ENCODE data around the gene RGP1. TPM values are rescaled to one million over a fixed set of nuclear protein-coding genes. Genes with fewer than 3 reads are reported as not detected.

RGP1 gene
- total and polyA plus RNA-seq, 9 of the 15 experiments (the other 6 are each of a cell fraction or from before 2014, with no cell fraction given): 0.42 to 13.8 (median 6.7) TPM

DNA sequence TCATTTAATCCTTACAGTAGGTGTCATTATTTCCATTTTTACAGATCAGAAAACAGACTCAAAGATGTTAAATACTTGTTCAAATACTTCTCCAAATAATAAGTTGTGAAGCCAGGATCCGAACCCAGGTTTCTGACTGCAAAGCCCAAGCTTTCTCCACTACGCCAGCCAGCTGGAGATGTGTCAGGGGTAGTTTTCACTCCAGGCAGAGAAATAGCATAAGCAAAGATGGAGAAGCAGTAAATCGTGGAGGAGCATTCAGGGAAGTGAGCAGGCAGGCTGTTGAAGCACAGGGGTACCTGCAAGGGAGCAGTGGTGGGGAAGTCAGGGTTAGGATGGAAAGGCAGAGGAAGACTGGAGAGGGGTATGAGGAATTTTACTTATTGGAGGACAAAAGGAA lies 20.0 kb upstream of the RGP1 start:
- TF ChIP-seq, protein P1, sequence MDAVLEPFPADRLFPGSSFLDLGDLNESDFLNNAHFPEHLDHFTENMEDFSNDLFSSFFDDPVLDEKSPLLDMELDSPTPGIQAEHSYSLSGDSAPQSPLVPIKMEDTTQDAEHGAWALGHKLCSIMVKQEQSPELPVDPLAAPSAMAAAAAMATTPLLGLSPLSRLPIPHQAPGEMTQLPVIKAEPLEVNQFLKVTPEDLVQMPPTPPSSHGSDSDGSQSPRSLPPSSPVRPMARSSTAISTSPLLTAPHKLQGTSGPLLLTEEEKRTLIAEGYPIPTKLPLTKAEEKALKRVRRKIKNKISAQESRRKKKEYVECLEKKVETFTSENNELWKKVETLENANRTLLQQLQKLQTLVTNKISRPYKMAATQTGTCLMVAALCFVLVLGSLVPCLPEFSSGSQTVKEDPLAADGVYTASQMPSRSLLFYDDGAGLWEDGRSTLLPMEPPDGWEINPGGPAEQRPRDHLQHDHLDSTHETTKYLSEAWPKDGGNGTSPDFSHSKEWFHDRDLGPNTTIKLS (IDR thresholded peaks at IDR 0.05; ENCODE audit: borderline replicate concordance, low read depth): no peak
- peak; percentile 59 for TF ChIP-seq TBP (optimal IDR thresholded peaks at IDR 0.05; ENCODE audit: low read depth, low read length)

More for the DNA sequence above, 20.0 kb upstream of the RGP1 start:
- ATAC-seq (no peak), FAIRE-seq (no peak), DNase-seq (ENCODE audit: extremely low read depth in 1 of 4, low spot score in 3 of 4) (no peak)
- CTCF ChIA-PET (ENCODE audit: low intra/inter-chr PET ratio): no interaction called here
- H4K20me1 ChIP-seq (replicated peaks; ENCODE audit: control insufficient read depth, insufficient read depth, low read length): peaks cover 11% of the 10 kb centered on the region; the same call in 1 of the 2 replicates
- no TSS peak for BruUV-seq (replicated peaks)
- in situ Hi-C loops (cut with MboI): no loop called here
- H3K9ac ChIP-seq (ENCODE audit: insufficient read depth in 1 of 2, low read depth in 2 of 2, low read length in 2 of 2): peak overlapping the region; percentile 85 to 87; a peak in 3 of 4 replicates
- H3K27me3 ChIP-seq (ENCODE audit: control insufficient read depth in 2 of 2, insufficient read depth in 2 of 2, low read length in 2 of 2): no peaks in the 10 kb centered on the region
- H3K79me2 ChIP-seq (ENCODE audit: control insufficient read depth, insufficient read depth, low read length): peaks cover 82% of the 10 kb centered on the region
- peak overlapping the region; percentile 94 for H3K4me2 ChIP-seq (ENCODE audit: insufficient read depth, low read length)
- peak overlapping the region; percentile 97 for H3K27ac ChIP-seq (ENCODE audit: extremely low read depth, low read depth, low read length)
- peaks cover 47% of the 10 kb centered on the region for H3K36me3 ChIP-seq (ENCODE audit: control insufficient read depth, insufficient read depth, low read length)
- peaks cover 8% of the 10 kb centered on the region for H3K9me1 ChIP-seq (ENCODE audit: control insufficient read depth, insufficient read depth, low read length)
- intact Hi-C loops (cut with micrococcal nuclease): loop anchor here (2.0 kb wide), 1 partner anchor 32 kb away; no protein-coding TSS in a partner anchor
- H2AFZ ChIP-seq (ENCODE audit: low read depth, low read length): no peak overlapping the region
- peak overlapping the region; percentile 85 for H3K4me3 ChIP-seq
- WGBS (ENCODE audit: insufficient coverage, low coverage, missing lambda C conversion rate): 23% methylated on average over 3 of the region's 3 CpGs
- no peaks in the 10 kb centered on the region for H3K9me3 ChIP-seq (replicated peaks; ENCODE audit: control insufficient read depth, insufficient read depth, low read depth, low read length)
- peaks cover 40% of the 10 kb centered on the region in 2 experiments for H3K4me1 ChIP-seq (replicated peaks in 1 of 2; ENCODE audit: control insufficient read depth in 2 of 2, insufficient read depth in 2 of 2, low read length in 2 of 2)
- POLR2A ChIA-PET: interaction anchor here (1.0 to 2.7 kb wide), 5 partner anchors 11 to 70 kb away, joined by 5 to 21 read pairs (median 8); partner anchors contain the start of gene ARHGEF39
